Neural cell (in vitro differentiated cells): ENCODE results near the gene WASF3. TPM values are rescaled to one million over a fixed set of nuclear protein-coding genes. Genes with fewer than 3 reads are reported as not detected.

Experiments
- H2AFZ ChIP-seq: fragments of 200-600, 300-800 bp; sonication (generic), shearing (Covaris generic); 2 replicates; pipeline ENCODE4 v1.6.0; 2014; ENCODE audit warnings: low read depth, mild to moderate bottlenecking, antibody characterized with exemption, low read length, moderate library complexity
- H3F3A ChIP-seq: fragments of 200-600 bp; shearing (Covaris generic); 2 replicates; pipeline ENCODE4 v1.6.1; 2016; ENCODE audit warnings: mild to moderate bottlenecking, moderate library complexity, mixed read lengths, antibody characterized with exemption, low read length; ENCODE audit not compliant: insufficient read depth, poor library complexity, severe bottlenecking
- H3K27ac ChIP-seq: fragments of 200-600, 300-800 bp; sonication (generic), shearing (Covaris generic); 2 replicates; pipeline ENCODE4 v1.5.1; 2014; ENCODE audit warnings: mild to moderate bottlenecking, low read length, moderate library complexity
- H3K27me3 ChIP-seq: fragments of 300-800, 200-600 bp; sonication (generic), shearing (Covaris generic); 2 replicates; pipeline ENCODE4 v1.6.0; 2014; ENCODE audit warnings: mild to moderate bottlenecking, low read depth, low read length, moderate library complexity; ENCODE audit not compliant: insufficient read depth
- H3K36me3 ChIP-seq: fragments of 300-800, 200-600 bp; sonication (generic), shearing (Covaris generic); 2 replicates; pipeline ENCODE4 v1.5.1; 2014; ENCODE audit warnings: mild to moderate bottlenecking, antibody characterized with exemption, low read length, moderate library complexity; ENCODE audit not compliant: insufficient read depth
- H3K4me2 ChIP-seq: fragments of 300-800, 200-600 bp; sonication (generic), shearing (Covaris generic); 2 replicates; pipeline ENCODE4 v1.6.0; 2014; ENCODE audit warnings: mild to moderate bottlenecking, low read length
- H3K4me3 ChIP-seq: fragments of 300-800, 200-600 bp; sonication (generic), shearing (Covaris generic); 2 replicates; pipeline ENCODE4 v1.5.1; 2014; ENCODE audit warnings: mild to moderate bottlenecking, low read length, moderate library complexity
- H3K79me2 ChIP-seq: fragments of 200-600 bp; shearing (Covaris generic); replicated peaks from 2 replicates; pipeline ENCODE4 v1.6.0; 2014; ENCODE audit warnings: mild to moderate bottlenecking, low read length, moderate library complexity; ENCODE audit not compliant: insufficient read depth
- H3K9ac ChIP-seq: fragments of 300-800, 200-600 bp; sonication (generic), shearing (Covaris generic); 2 replicates; pipeline ENCODE4 v1.6.1; 2016; ENCODE audit warnings: mild to moderate bottlenecking, low read length, mixed read lengths
- H3K9me2 ChIP-seq: fragments of 200-600 bp; shearing (Covaris generic); 2 replicates; pipeline ENCODE4 v1.6.1; 2016; ENCODE audit warnings: mild to moderate bottlenecking, low read length, mixed read lengths; ENCODE audit not compliant: insufficient read depth
- H3K9me3 ChIP-seq: fragments of 200-600, 300-800 bp; sonication (generic), shearing (Covaris generic); 2 replicates; pipeline ENCODE4 v1.6.1; 2016; ENCODE audit warnings: mild to moderate bottlenecking, mixed run types, low read length, moderate library complexity, mixed read lengths
- H4K20me1 ChIP-seq: fragments of 200-600 bp; shearing (Covaris generic); 2 replicates; pipeline ENCODE4 v1.6.1; 2016; ENCODE audit warnings: mild to moderate bottlenecking, mixed run types; ENCODE audit not compliant: insufficient read depth
- EP300 ChIP-seq: fragments of 450-650 bp; conservative IDR thresholded peaks from 2 replicates; pipeline ENCODE4 v1.6.1; 2014; ENCODE audit warnings: antibody characterized with exemption, mild to moderate bottlenecking, moderate library complexity; ENCODE audit not compliant: poor library complexity, severe bottlenecking
- EZH2 ChIP-seq: fragments of 200-600, 300-800 bp; shearing (Covaris generic), sonication (generic); IDR thresholded peaks from 2 replicates; pipeline ENCODE4 v1.6.1; 2014; ENCODE audit warnings: antibody characterized with exemption, low read length, borderline replicate concordance, mild to moderate bottlenecking; ENCODE audit not compliant: insufficient read depth, poor library complexity, severe bottlenecking
- MXI1 ChIP-seq: fragments of 450-650 bp; conservative IDR thresholded peaks from 2 replicates; pipeline ENCODE4 v1.6.1; 2014; ENCODE audit warnings: antibody characterized with exemption, mild to moderate bottlenecking; ENCODE audit not compliant: poor library complexity, severe bottlenecking
- POLR2AphosphoS5 ChIP-seq: IDR thresholded peaks from 2 replicates; pipeline ENCODE4 v1.6.1; 2012
- RAD21 ChIP-seq: fragments of 450-650 bp; conservative IDR thresholded peaks from 2 replicates; pipeline ENCODE4 v1.6.1; 2014; ENCODE audit warnings: antibody characterized with exemption, mild to moderate bottlenecking, moderate library complexity
- SMC3 ChIP-seq: fragments of 450-650 bp; conservative IDR thresholded peaks from 2 replicates; pipeline ENCODE4 v1.6.1; 2014; ENCODE audit warnings: antibody characterized with exemption, mild to moderate bottlenecking, moderate library complexity; ENCODE audit not compliant: poor library complexity
- TAF1 ChIP-seq: IDR thresholded peaks from 2 replicates; pipeline ENCODE4 v1.6.1; 2012; ENCODE audit warnings: low read depth
- polyA plus RNA-seq: library from polyadenylated mRNA; depleted of rRNA; stranded (reverse); fragments of >200 nt; gene quantifications from 2 replicates; pipeline ENCODE4 v1.2.3, GENCODE V29; 2014
- TF ChIP-seq, protein P1 (sequence below): IDR thresholded peaks from 2 replicates; pipeline ENCODE4 v1.6.1; 2012; ENCODE audit warnings: borderline replicate concordance
- TF ChIP-seq, protein P2 (sequence below): fragments of 450-650 bp; IDR thresholded peaks from 2 replicates; pipeline ENCODE4 v1.5.1; 2014; ENCODE audit warnings: antibody characterized with exemption, mild to moderate bottlenecking, moderate library complexity; ENCODE audit not compliant: poor library complexity, severe bottlenecking

The WASF3 gene
- polyA plus RNA-seq, 1 donor from 2014 or later, result 44.5 TPM

DNA sequence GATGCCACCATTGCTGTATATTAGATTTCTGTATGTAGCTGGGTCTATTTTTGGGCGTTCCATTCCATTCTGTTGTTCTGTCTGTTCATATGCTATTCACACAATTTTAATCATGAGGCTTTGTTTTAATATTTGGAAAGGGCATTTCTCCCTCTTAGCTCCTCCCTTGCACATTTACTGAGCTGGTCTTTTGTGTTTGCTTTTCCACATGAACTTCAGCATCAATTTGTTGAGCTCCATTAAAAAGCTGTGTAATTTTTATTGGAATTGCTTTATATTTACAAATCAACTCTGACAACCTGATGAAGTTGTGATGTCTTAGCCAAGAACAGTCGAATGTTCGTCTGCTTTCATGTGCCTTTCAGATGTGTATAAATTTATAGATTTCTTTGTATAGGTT, 14.0 kb downstream of the WASF3 start:
- Histone ChIP-seq H3K27me3 (no peaks in the 10 kb centered on the region), H2AFZ (no peak overlapping the region), H3F3A (no peaks in the 10 kb centered on the region), H3K9ac (no peak overlapping the region), H3K27ac (no peak overlapping the region), H3K9me3 (no peaks in the 10 kb centered on the region), H3K9me2 (no peaks in the 10 kb centered on the region), H3K36me3 (peaks cover 3% of the 10 kb centered on the region), H4K20me1 (no peaks in the 10 kb centered on the region), H3K4me2 (no peak overlapping the region), H3K4me3 (no peak overlapping the region), H3K79me2 (peaks cover 87% of the 10 kb centered on the region)
- TF ChIP-seq, protein P1, sequence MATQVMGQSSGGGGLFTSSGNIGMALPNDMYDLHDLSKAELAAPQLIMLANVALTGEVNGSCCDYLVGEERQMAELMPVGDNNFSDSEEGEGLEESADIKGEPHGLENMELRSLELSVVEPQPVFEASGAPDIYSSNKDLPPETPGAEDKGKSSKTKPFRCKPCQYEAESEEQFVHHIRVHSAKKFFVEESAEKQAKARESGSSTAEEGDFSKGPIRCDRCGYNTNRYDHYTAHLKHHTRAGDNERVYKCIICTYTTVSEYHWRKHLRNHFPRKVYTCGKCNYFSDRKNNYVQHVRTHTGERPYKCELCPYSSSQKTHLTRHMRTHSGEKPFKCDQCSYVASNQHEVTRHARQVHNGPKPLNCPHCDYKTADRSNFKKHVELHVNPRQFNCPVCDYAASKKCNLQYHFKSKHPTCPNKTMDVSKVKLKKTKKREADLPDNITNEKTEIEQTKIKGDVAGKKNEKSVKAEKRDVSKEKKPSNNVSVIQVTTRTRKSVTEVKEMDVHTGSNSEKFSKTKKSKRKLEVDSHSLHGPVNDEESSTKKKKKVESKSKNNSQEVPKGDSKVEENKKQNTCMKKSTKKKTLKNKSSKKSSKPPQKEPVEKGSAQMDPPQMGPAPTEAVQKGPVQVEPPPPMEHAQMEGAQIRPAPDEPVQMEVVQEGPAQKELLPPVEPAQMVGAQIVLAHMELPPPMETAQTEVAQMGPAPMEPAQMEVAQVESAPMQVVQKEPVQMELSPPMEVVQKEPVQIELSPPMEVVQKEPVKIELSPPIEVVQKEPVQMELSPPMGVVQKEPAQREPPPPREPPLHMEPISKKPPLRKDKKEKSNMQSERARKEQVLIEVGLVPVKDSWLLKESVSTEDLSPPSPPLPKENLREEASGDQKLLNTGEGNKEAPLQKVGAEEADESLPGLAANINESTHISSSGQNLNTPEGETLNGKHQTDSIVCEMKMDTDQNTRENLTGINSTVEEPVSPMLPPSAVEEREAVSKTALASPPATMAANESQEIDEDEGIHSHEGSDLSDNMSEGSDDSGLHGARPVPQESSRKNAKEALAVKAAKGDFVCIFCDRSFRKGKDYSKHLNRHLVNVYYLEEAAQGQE, result no peak
- TF ChIP-seq EP300 (no peak), RAD21 (no peak), TAF1 (no peak), SMC3 (no peak), POLR2AphosphoS5 (no peak)
- TF ChIP-seq, protein P2, sequence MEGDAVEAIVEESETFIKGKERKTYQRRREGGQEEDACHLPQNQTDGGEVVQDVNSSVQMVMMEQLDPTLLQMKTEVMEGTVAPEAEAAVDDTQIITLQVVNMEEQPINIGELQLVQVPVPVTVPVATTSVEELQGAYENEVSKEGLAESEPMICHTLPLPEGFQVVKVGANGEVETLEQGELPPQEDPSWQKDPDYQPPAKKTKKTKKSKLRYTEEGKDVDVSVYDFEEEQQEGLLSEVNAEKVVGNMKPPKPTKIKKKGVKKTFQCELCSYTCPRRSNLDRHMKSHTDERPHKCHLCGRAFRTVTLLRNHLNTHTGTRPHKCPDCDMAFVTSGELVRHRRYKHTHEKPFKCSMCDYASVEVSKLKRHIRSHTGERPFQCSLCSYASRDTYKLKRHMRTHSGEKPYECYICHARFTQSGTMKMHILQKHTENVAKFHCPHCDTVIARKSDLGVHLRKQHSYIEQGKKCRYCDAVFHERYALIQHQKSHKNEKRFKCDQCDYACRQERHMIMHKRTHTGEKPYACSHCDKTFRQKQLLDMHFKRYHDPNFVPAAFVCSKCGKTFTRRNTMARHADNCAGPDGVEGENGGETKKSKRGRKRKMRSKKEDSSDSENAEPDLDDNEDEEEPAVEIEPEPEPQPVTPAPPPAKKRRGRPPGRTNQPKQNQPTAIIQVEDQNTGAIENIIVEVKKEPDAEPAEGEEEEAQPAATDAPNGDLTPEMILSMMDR, result no peak

DNA sequence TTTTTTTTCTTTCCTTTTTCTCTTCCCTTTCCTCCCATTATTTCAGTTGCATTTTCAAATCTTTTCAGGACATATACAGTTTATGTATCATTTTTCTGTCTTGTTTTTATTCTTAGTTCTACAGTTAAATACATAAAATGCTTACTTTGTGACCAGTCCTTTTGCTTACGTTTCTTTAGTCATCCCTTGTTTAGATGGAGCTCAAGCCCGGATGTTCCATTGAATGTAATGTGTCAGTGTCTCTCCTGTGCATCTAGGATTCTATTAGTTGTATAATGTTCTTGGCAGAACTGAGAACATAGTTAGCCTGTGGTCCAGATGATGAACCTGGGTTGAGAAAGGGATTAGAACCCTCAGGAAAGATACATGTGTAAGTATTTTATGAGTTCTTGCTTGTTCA, 17.8 kb downstream of the WASF3 start:
- Histone ChIP-seq H3K79me2 (peaks cover 85% of the 10 kb centered on the region), H3K9ac (no peak overlapping the region), H3K27ac (no peak overlapping the region), H4K20me1 (no peaks in the 10 kb centered on the region), H3K4me3 (no peak overlapping the region), H3K9me3 (peaks cover 2% of the 10 kb centered on the region), H3K36me3 (peaks cover 3% of the 10 kb centered on the region), H3K4me2 (no peak overlapping the region), H3K27me3 (no peaks in the 10 kb centered on the region), H2AFZ (no peak overlapping the region), H3K9me2 (no peaks in the 10 kb centered on the region), H3F3A (no peaks in the 10 kb centered on the region)
- TF ChIP-seq POLR2AphosphoS5 (no peak), EZH2 (no peak), RAD21 (no peak), MXI1 (no peak), SMC3 (no peak), EP300 (no peak), TAF1 (no peak)
- TF ChIP-seq, protein P1, result no peak
- TF ChIP-seq, protein P2, result no peak
